HG02763 (cell line): Measurements from ENCODE around the gene DUSP22.
"Not testable (repeated sequence)": the region's sequence is repeated elsewhere in the genome, so short reads cannot be mapped to it uniquely, and the experiment has no call there.

ENCODE experiments used
- ATAC-seq: cut with Tn5 transposase; IDR thresholded peaks from one replicate; pipeline ENCODE4 v1.9.1; 2021; ENCODE audit warnings: mild to moderate bottlenecking, moderate library complexity; ENCODE audit not compliant: unreplicated experiment

Gene DUSP22

DNA sequence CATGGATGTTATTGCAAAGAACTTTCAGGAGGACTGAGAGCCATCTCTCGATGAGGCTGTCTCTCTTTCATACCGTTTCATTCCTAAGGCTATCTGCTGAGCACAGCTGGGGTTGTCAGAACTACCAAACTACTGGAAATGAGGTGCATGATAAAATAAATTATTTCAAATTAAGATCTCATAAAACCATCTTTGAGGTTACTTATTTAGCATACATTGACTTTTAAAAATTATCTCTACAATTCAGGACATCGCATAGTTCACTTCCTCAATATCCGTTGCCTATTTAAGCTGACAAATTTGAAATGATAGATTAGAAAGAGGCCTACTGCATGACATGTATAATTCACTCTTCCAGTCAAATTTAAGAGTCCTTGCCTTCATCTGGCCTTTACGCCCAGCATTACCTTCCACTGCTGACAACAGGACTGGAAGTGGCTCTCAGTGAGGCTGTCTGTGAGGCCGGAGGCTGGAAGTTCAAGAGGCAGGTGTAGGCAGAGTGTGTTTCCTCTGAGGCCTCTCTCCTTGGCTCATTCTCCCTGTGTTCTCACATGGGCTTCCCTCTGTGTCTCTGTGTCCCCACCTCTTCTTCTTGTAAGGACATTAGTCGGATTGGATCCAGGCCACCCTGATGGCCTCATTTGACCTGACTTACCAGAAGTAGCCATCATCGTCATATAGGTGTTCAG, 12.8 kb upstream of the DUSP22 start:
- no peak for ATAC-seq

DNA sequence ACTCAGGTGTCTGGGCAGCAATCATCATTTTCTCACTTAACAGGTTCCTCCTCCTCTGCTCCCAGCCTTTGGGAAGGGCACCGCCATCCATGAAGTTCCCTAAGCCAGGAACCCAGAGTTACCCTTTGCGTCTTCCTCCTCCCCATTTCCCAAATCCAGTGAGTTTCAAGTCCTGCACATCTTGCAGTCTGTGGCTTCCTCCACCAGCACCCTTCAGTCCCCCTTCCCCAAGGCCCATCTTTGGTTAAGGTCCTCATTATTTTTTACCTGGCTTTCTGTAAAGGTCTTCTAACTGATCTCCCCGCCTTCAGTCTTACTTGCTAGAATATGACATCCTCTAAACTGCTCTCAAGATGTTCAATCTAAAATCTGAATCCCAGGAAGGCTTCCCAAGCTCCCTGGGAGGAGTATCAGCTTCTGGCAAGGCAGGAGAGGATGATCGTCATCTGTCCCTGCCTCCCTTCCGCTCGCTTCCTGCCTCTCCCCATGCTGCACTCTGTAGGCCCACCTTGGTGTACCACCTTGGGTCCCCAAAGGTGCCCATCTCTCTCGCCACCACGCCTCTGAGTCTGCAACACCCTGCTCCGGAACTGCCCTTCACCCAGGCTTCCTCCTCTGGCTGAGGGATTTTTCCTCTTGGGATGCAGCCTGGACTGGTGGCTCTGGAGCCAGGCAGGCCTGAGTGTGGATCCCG, 11.4 kb upstream of the DUSP22 start:
- no peak for ATAC-seq

DNA sequence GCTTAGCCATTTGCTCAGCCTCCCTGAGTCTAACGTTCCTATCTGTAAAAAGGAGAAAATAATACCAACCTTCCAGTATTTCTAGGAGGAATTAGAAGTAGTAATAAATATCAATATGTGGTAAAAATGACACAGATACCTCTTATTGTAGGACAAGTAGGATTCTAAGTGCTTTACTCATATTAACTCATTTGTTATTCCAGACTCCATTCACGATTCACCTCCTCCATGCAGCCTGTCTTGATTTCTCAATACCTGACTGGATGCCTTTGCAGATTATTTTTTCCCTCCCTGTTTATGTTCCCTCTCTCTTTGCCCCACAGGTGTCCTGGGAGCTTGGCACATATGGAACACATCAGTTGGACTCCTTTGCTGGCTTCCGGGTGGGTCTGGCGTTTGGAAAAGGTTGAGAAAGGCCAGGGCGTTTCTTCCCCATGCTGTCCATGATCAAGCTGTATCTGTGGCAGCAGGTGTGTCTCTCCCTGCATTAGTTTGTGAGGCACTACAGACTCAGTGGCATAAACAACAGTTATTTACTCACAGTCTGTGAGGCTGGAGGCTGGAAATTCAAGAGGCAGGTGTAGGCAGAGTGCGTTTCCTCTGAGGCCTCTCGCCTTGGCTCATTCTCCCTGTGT, 10.7 kb upstream of the DUSP22 start:
- ATAC-seq = no peak

DNA sequence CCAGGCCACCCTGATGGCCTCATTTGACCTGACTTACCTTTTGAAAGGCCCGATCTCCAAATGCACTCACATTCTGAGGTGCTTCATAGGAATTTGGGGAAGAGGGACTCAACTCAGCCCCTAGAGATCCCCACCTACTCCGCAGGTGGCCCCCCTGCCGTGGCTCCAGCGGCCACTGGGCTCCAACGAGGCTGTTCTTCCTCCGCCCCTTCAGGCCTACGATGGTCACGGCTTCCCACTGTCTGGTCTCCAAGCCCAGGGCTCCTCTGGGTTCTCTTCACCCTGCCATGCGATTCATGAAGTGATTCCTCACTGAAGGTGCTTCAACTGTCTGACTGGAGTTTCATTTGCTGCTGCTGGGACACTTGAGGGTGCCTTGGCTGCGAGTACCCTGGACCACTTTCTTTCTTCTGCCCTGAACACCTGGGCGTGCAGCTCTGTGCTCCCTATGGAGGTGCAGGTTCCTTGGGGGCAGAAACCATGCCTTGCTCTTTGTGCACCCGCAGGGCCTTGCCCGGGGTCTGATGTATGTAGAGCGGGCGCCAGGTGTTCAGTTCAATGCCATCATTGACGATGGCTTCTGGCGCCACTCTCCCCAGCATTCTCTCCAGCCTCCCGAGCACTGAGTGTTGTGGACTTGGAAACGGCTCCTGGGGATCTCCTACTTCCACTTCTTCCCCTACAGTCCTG, 10.0 kb upstream of the DUSP22 start:
- no peak for ATAC-seq

DNA sequence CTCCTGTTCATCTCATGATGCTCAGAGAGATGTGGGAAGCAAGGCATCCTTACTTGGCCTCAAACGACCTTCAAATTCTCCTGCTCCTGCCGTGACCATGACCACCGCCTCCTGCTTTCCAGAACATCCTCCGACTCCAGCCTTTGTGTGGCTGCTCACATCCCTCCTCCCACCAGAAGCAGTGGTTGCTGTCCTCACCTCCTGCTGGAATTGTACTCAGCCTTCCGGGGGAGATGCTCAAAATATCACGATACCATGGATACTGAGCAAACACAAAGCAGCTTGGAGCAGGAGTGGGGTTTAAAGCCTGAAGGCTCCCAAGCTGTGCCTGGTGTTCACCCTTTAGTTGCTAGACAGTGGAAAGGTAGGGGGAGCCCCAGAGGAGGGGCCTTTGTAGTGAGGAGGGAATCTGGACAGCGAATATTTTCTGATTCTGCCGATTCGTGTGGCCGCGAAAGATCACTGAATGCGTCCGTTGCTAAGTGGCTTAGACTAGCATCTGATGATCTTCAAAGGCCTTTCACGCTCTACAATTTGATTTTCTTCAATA, 9.3 kb upstream of the DUSP22 start:
- no peak for ATAC-seq

DNA sequence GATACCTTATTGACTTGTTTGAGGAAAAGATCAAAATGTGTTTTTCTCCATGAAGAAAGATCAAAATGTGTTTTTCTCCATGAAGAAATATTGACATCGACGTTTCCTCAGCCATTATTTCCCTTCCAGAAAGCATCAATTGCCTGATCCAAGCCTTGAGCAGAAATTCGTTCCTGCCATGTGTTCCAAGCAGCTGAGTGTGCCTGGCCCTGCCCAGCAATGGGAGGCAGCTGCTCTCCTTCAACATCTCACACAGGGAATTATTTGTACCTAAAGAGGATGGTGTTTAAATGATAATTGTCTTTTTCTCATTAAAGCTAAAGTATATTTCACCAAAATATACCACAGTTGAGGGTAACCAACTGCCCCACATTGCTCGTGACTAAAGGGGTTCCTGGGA, 7.8 kb upstream of the DUSP22 start:
- ATAC-seq = no peak

DNA sequence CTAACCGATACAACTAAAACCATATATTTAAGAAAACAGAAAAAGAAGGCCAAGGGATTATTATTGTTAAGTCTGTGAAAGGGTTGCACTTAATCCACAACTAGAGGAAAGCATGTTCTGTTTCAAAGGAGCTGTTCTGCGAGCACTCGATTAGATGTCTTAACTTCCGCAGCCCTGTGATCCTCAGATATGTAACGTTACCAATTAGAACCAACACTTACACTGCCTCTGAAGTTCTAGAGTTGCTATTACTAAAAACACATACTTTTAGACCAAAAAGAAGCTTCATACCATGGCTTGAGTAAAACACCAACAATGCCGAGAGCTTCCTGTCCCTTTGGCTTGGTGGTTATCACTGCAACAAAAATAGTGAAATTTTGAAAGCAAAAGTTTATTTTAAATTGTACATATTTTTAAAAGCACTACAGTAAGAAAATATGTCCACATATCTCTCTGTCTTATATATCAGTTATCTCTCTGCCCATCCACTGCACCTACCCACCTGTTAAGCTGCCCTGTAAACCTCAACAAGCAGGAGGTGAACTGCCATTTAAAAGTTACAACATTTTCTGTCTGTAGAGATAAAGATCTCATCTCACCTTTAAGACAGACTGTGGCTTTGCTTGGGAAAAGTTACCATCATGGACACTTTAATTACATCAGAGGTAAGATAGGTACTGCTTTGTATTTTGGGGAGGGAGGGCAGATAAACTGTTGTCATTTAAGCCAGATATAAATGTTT, 7.1 kb upstream of the DUSP22 start:
- no peak for ATAC-seq

DNA sequence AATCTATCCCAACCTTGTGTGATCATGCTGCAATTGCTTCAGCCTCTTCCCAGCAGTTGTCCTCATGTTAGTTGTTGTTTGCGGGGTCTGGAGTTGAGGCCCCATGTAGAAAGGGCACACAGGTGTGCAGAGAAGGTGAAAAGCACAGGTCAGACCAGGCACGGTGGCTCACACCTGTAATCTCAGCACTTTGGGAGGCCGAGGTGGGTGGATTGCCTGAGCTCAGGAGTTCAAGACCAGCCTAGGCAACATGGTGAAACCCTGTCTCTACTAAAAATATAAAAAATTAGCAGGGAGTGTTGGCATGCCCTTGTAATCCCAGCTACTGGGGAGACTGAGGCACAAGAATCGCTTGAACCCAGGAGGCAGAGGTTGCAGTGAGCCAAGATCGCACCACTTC, 6.4 kb upstream of the DUSP22 start:
- not testable (repeated sequence) for ATAC-seq

DNA sequence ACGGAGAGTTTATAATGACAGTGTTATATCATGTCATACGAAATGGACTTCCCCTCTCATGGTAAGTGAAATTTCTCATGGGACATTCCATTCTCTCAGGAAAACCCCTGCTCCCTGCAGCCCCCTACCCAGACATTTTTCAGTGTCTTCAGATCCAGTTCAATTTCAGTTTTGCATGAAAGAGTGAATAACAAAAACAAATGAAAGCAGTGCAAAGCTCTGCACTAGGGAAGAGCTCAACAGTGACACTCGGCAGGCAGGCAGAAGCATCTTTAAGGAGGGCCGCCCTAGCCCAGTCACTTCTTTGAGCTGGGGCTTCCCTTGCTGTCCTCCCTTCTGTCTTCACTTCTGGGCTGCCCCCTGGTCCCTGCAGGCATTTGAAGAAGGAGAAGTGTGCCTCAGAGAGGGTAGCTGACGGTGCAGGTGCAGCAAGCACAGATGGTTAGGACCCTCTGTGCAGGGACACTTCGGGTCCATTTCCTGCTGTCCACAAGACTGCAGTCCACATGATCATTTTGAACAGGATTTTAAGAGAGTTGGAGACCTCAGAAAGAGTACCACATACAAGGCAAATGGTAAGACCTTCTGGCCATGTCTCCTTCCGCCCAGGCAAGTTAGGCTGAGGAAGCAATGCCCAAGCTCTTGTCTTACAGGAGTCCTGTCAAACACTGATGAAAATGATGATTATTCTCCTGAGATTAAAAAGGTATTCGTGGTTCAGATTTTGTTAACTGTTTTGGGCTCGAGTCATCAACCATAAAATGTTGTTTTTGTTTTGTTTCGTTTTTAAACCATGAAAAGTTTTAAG, 5.4 kb upstream of the DUSP22 start:
- no peak for ATAC-seq

DNA sequence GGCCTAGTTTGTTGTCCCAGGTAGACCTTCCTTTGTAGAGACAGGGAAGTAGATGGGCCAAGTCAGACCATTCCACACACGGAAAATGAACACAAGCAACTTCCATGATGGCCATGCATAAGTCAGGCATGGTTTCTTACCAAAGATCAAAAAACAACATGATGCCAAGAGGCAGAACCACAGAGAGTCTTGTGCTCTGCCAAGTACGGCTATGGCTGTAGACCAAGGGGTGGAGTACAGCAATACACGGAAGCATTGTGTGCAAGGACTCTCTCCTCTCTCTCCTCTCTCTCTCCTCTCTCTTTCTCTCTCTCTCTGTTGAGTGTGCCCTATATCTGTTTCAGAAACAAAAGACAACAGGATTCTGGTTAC, 4.8 kb upstream of the DUSP22 start:
- ATAC-seq = no peak

DNA sequence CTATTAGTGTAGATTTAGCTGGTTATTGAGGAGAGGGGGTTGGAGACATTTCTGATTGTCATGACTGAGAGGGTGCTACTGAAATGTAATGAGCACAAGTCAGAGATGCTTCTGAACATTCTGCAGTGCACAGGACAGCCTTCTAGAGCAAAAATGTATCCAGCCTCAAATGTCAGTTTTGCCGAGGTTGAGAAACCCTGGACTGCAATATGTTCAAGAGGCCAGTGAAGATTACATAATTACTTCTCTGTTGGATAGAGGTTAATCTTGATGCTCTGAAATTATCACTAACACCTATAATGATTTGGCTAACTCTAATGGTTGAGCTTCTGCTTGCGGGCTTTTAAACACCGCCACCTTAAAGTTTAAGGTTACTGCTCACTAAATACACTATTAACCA, 3.4 kb upstream of the DUSP22 start:
- ATAC-seq = no peak

DNA sequence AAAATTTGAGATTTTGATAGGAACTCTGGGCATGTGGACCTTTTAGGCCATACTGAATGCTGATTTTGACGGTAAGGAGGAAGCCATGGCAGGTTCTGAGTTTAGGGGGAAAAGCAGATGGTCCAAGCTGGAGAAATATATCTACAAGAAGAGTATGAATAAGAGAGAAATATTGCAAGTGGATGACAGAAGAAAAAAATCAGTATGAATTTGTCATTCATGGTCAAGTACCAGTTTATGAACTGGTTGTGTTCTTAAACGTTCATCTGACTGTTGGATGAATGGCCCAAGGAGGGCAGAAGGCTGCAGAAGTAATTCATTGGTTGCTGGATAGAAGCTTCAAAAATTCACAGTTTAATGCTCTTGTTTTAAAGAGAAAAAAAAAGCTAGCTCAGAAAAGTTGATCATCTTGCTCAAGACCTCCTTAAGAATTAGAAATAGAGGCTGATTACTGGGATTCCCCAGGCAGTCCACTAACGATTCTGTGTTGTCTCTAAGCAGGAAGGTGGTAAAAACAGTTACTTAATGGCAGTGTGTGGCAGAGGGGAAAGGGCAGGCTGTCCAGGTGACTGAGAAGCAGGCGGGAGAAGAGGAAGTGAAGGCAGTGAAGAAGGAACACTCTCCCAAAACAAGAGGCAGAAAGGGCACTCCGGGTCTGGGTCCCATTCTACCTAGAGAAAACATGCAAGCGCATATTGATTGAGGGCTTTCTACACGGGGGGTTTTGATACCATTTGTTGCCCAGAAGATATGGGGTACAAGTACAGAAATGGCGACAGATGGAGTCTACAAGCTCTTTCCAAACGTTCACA, 2.0 kb upstream of the DUSP22 start:
- ATAC-seq = no peak

DNA sequence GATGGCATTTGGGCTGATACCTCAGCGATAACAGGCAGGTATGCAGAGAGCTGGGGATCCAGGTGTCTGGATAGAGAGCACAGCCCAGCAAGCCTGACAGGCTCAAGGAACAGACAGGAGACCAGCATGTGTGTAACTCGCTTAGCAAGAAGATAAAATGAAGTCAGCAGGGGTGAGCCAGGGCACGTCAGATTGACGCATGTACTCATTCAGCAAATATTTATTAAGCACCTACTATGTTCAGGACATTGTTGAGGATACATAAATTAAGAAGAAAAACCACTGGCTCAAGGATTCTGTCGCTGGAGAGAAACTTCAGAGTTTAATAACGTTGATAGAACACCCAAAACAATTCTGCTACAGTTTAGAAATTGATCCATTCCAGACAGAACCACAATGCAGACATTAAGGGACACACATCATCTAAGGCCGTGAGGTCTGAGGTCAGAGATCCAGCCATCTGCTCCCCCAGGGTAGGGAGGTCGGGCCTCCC, 1.0 kb upstream of the DUSP22 start:
- ATAC-seq = no peak

DNA sequence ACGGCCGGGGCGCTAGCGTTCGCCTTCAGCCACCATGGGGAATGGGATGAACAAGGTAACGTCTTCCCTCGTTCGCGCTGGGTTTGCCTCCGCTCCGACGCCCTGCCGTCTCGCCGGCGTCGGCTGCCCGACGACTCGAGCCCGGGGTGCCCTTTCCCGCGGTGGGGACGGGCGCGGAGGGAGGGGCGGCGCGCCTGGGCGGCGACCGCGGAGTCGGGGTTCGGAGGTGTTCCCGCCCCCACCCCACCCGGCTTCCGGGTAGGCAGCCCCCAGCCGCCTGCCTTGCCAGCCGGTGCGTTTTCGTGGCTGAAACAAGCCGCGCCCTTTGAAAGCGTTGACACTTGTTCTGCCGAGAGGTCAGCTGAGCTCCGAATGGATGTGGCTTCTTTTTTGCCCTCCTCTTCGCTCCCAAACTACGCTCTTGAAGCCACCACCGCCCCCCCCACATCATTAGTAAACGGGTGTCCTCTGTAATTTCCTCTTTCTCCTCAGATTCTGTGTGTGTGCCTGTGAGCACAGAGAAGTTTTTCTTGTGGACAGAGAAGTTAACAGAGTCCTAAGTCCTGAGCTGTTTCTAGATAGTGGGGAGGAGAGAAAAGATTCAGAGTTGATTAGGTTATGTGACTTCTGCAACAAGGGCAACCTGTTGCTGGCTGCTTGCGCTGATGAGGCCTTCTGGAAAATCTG, 362 bp downstream of the DUSP22 start:
- peak; percentile 28 for ATAC-seq

DNA sequence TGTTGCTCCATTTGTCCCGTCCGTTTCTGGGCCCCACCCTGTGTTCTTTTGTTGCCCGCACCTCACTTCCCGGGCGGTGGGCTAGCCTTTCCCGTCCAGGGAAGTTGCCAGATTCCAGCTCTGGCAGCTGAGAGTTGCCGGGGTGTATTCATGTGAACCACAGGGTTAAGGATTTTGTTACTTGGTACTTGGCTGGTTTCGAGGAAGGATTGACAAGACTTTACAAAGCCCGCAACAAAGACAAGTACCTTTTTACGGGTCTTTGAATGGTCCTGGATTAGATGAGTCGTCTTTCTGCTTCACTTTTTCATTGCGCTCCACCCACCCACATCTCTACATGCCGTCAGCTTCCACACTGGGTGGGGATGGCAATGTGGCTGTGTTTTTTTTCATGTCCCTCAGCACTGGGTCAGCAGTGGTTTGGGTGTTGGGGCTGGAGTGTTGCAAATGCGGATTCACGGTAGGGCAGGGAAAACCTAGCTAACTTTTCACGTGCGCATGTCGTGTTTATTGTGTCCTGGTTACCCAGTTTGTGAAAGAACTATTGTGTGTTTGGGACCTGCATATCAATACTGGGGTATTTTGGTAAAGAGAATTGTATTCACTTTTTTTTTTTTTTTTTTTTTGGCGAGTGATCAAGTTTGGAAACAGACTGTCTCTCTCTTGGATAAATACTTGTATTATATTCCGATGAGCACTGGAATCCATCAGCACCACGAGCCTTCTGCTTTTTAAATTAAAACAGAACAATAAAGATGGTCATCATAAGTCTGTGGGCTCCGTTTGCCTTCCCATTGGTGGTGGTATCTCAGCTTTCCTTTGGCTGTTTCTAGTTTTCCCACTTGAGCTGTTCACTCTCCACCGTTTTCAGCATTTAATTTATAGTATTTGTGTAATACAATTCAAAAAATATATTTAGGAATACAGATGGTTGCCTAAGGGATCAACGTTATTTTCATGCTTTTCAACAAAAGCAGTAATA, 1.2 kb downstream of the DUSP22 start:
- ATAC-seq = no peak

DNA sequence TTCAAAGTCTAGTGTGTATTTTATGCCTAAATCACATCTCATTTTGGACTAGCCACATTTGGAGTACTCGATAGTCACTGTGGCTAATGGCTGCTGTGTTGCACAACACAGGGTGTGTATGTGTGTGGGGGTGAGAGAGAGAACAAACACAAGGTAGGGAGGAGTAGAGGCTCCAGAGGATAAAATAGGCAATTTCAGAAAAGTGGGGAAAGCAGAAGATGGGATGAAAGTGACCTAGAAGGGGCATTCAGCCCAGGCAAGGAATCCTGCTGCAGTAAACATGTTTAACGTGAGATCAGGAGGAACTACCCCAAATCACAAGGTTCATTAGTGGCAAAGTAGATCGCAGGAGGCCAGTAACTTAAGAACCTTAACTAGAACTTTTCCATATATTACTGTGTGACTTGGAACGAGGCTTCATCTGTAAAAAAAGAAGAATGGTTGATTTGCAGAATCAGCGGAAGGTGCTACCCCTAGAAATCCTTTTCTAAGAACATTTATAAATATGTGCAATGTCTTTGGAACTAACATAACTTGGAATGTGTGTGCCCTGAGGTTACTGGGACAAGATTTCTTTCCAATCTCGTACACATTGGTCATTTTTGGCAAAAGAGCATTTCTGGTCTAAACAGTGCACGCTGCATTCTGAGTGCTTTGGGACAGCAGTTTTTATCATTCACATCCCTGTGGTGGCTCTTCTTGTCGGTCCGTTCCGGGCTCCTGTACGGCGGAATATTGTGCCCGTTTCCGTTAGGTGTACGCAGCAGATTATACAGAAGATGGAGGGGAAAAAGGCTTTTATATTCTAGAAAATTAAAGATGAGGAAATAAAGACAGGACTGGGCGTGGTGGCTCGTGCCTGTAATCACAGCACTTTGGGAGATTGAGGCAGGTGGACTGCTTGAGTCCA, 2.6 kb downstream of the DUSP22 start:
- no peak for ATAC-seq
